Astrocyte (in vitro differentiated cells and primary cell): ENCODE data around the gene EHBP1. TPM values are rescaled to one million over a fixed set of nuclear protein-coding genes. Genes with fewer than 3 reads are reported as not detected.

Experiments
- DNase-seq: peaks from one replicate; pipeline ENCODE4 v3.0.0-alpha.2; 2010; ENCODE audit warnings: low read depth
- FAIRE-seq: peaks from 2 replicates; lab custom pipeline; 2011; peaks lifted over from hg19 to GRCh38; lab: Jason Lieb, UNC
- H2AFZ ChIP-seq: 2 replicates; pipeline ENCODE4 v1.6.0; 2012; ENCODE audit warnings: low read depth, low read length, inconsistent platforms
- H3K27ac ChIP-seq: 2 replicates; pipeline ENCODE4 v1.5.1; 2011; ENCODE audit warnings: low read depth, low read length, inconsistent platforms
- H3K27me3 ChIP-seq: 2 replicates; pipeline ENCODE4 v1.6.0; 2011; ENCODE audit warnings: low read length, inconsistent platforms; ENCODE audit not compliant: insufficient read depth
- H3K36me3 ChIP-seq: 2 replicates; pipeline ENCODE4 v1.5.1; 2011; ENCODE audit warnings: low read length, inconsistent platforms; ENCODE audit not compliant: insufficient read depth
- H3K4me1 ChIP-seq: 2 replicates; pipeline ENCODE4 v1.5.1; 2011; ENCODE audit warnings: low read length, inconsistent platforms; ENCODE audit not compliant: insufficient read depth
- H3K4me2 ChIP-seq: 2 replicates; pipeline ENCODE4 v1.6.0; 2012; ENCODE audit warnings: low read length, inconsistent platforms
- H3K4me3 ChIP-seq: 2 replicates; pipeline ENCODE4 v1.5.1; 2011; ENCODE audit warnings: low read depth, mild to moderate bottlenecking, low read length, inconsistent platforms; ENCODE audit not compliant: insufficient read depth
- H3K79me2 ChIP-seq: 2 replicates; pipeline ENCODE4 v1.6.0; 2012; ENCODE audit warnings: mild to moderate bottlenecking, low read length, inconsistent platforms; ENCODE audit not compliant: insufficient read depth
- H3K9ac ChIP-seq: 2 replicates; pipeline ENCODE4 v1.6.0; 2012; ENCODE audit warnings: mild to moderate bottlenecking, low read length, inconsistent platforms
- H3K9me3 ChIP-seq: 2 replicates; pipeline ENCODE4 v1.5.1; 2012; ENCODE audit warnings: low read depth, mild to moderate bottlenecking, low read length, inconsistent platforms; ENCODE audit not compliant: insufficient read depth
- H4K20me1 ChIP-seq: 2 replicates; pipeline ENCODE4 v1.6.0; 2012; ENCODE audit warnings: low read length, inconsistent platforms; ENCODE audit not compliant: insufficient read depth
- H3K27ac Mint-ChIP-seq: one replicate; pipeline ENCODE4 v1.8.0; 2021; ENCODE audit warnings: mild to moderate bottlenecking, mixed read lengths; ENCODE audit not compliant: unreplicated experiment
- H3K27me3 Mint-ChIP-seq: one replicate; pipeline ENCODE4 v1.8.0; 2021; ENCODE audit warnings: low read depth, mixed read lengths; ENCODE audit not compliant: unreplicated experiment
- H3K36me3 Mint-ChIP-seq: one replicate; pipeline ENCODE4 v1.8.0; 2021; ENCODE audit warnings: low read depth, mixed read lengths; ENCODE audit not compliant: unreplicated experiment
- H3K4me1 Mint-ChIP-seq: one replicate; pipeline ENCODE4 v1.8.0; 2021; ENCODE audit warnings: low read depth, mixed read lengths; ENCODE audit not compliant: unreplicated experiment
- H3K4me3 Mint-ChIP-seq: one replicate; pipeline ENCODE4 v1.8.0; 2021; ENCODE audit warnings: mild to moderate bottlenecking, moderate library complexity, mixed read lengths; ENCODE audit not compliant: unreplicated experiment
- H3K9me3 Mint-ChIP-seq: one replicate; pipeline ENCODE4 v1.8.0; 2021; ENCODE audit warnings: mild to moderate bottlenecking, mixed read lengths; ENCODE audit not compliant: unreplicated experiment
- EZH2 ChIP-seq: IDR thresholded peaks from 2 replicates; pipeline ENCODE4 v1.6.1; 2012; ENCODE audit warnings: mild to moderate bottlenecking, low read length, inconsistent platforms; ENCODE audit not compliant: insufficient read depth
- total RNA-seq: library from RNA; stranded (reverse); gene quantifications from 2 replicates; pipeline ENCODE4 v1.2.1, GENCODE V29; 2021
- TF ChIP-seq, protein P1 (sequence below): IDR thresholded peaks from 2 replicates; pipeline ENCODE4 v1.5.1; 2011; ENCODE audit warnings: low read depth, mild to moderate bottlenecking, inconsistent platforms, low read length, moderate library complexity; ENCODE audit not compliant: insufficient read depth

The EHBP1 gene
- total RNA-seq, 1 donor from 2014 or later = 44.1 TPM

DNA sequence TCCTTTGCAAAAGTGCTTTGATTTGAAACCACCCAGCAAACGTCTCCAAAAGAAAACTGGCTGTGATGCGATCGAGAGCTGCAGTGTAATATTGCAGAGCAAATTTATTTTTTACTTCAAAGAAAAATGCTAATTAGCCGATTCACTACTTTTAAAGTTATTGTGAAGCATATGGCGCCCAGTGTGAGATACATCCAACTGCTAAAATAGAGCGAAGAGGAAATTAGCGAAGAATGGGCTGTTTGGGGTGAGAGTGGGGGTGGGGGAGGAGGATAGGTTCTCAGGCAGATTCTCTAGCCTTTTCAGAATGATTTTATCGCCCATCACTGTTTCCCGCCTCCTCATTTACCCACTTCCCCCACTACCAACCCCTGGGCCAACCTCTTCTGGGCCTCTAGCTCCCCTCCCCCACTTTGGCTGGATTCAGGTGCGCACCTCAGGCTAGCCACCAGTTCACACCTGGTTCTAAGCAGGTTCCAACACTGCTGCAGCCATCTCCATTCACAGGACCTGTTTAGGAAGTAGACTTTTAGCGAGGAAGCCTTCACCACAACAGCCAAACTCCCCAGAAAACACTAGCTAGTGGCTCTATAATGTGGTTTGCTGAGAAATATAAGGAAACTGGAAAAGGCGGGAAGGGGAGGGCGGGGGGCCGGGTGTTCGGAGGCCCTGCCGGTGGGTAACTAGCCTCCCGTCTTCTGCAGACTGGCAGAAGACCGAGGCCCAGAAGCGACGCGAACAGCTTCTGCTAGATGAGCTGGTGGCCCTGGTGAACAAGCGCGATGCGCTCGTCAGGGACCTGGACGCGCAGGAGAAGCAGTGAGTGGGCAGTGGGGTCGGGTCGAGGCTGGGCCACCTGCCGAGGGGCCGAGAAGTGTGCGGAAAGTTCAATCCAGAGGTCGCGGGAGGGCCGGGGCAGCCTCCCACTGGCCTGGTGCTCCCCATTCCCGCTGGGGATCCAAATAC lies 339.1 kb downstream of the EHBP1 start:
- peaks cover 30% of the 10 kb centered on the region for H4K20me1 ChIP-seq
- peaks cover 12% of the 10 kb centered on the region for H3K4me1 Mint-ChIP-seq
- H3K36me3 ChIP-seq = no peaks in the 10 kb centered on the region
- no peak for TF ChIP-seq EZH2
- TF ChIP-seq, protein P1, sequence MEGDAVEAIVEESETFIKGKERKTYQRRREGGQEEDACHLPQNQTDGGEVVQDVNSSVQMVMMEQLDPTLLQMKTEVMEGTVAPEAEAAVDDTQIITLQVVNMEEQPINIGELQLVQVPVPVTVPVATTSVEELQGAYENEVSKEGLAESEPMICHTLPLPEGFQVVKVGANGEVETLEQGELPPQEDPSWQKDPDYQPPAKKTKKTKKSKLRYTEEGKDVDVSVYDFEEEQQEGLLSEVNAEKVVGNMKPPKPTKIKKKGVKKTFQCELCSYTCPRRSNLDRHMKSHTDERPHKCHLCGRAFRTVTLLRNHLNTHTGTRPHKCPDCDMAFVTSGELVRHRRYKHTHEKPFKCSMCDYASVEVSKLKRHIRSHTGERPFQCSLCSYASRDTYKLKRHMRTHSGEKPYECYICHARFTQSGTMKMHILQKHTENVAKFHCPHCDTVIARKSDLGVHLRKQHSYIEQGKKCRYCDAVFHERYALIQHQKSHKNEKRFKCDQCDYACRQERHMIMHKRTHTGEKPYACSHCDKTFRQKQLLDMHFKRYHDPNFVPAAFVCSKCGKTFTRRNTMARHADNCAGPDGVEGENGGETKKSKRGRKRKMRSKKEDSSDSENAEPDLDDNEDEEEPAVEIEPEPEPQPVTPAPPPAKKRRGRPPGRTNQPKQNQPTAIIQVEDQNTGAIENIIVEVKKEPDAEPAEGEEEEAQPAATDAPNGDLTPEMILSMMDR = no peak
- peaks cover 56% of the 10 kb centered on the region for H3K27me3 Mint-ChIP-seq
- no peak overlapping the region for H2AFZ ChIP-seq
- FAIRE-seq = no peak
- H3K4me2 ChIP-seq = peak overlapping the region; percentile 41
- no peak overlapping the region for H3K27ac Mint-ChIP-seq
- no peak overlapping the region for H3K4me3 ChIP-seq
- DNase-seq = no peak
- H3K79me2 ChIP-seq = peaks cover 14% of the 10 kb centered on the region
- no peaks in the 10 kb centered on the region for H3K9me3 ChIP-seq
- H3K4me1 ChIP-seq = peaks cover 12% of the 10 kb centered on the region
- H3K9me3 Mint-ChIP-seq = peaks cover 8% of the 10 kb centered on the region
- peaks cover 18% of the 10 kb centered on the region for H3K36me3 Mint-ChIP-seq
- peaks cover 29% of the 10 kb centered on the region for H3K27me3 ChIP-seq
- no peak overlapping the region for H3K4me3 Mint-ChIP-seq
- H3K27ac ChIP-seq = no peak overlapping the region
- no peak overlapping the region for H3K9ac ChIP-seq

DNA sequence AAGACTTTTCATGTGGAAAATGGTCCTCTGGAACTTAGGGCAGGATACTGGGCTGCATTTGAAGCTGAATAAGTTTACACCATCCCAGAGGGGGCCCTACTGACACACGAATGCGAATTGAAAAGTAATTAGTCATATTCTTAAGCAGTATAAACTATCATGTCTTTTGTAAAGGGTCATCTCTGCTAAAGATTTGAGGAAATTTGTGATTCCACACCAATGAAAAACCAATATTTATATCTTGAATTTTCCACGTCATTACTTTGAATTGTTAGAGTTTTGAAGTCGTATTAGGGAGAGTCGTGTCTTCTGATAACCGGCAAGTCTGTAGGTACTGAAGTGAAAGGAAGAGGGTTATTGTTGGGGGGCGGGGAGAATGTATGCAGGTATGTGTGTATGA lies 341.0 kb downstream of the EHBP1 start:
- Mint-ChIP-seq H3K4me1 (peaks cover 12% of the 10 kb centered on the region), H3K36me3 (peaks cover 18% of the 10 kb centered on the region), H3K27ac (no peak overlapping the region), H3K9me3 (peaks cover 13% of the 10 kb centered on the region), H3K27me3 (peaks cover 68% of the 10 kb centered on the region), H3K4me3 (peak overlapping the region; percentile 64)
- Histone ChIP-seq H2AFZ (no peak overlapping the region), H3K9ac (peak overlapping the region; percentile 55), H3K4me2 (peak overlapping the region; percentile 79), H3K36me3 (no peaks in the 10 kb centered on the region), H3K27me3 (peaks cover 42% of the 10 kb centered on the region), H3K27ac (no peak overlapping the region), H3K79me2 (peaks cover 27% of the 10 kb centered on the region), H4K20me1 (peaks cover 34% of the 10 kb centered on the region), H3K9me3 (no peaks in the 10 kb centered on the region), H3K4me1 (peaks cover 16% of the 10 kb centered on the region), H3K4me3 (no peak overlapping the region)
- DNase-seq (no peak), FAIRE-seq (peak; percentile 58)
- TF ChIP-seq, protein P1 = no peak
- TF ChIP-seq EZH2 = no peak
